ENCODE measurements around the gene CYBC1.

CYBC1 gene

DNA sequence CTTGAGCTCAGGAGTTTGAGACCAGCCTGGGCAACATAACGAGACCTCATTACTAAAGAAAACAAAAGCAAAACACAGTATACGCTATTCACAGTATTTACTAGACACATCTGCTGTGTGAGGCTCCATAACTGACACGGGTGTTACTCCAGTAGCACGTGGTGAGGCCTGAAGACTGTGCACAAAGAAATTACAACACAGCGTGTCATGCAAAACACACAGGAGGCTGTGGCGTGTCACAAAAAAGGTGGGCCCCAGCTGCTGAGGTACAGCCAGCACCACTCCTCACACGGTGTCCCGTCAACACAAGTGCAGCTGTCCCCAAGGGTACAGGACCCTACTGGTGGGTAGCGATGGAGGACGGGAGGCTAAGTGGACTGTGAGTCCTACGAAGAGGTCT lies 2.7 kb downstream of the CYBC1 start:
- DNase-seq (ENCODE audit: low spot score) = no peak

DNA sequence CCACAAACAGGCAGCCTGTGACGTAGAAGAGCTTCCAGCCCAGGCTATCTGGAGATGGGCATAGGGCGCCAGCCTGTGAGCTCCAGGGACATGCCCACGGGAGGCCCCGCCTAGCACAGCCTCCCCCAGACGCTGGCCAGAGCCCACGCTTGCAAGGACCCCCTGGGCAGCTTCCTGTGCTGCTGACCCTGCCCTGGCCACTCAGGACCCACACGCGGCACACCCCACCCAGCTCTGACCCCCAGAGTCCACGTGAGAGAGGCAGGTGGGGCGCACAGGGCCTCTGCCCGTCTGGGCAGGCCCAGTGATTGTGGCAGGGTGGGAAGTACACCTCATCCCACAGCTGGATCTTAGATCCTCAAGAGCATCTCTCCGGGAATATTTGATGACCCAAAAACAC lies 3.9 kb downstream of the CYBC1 start:
- no peak for DNase-seq (ENCODE audit: low spot score)

DNA sequence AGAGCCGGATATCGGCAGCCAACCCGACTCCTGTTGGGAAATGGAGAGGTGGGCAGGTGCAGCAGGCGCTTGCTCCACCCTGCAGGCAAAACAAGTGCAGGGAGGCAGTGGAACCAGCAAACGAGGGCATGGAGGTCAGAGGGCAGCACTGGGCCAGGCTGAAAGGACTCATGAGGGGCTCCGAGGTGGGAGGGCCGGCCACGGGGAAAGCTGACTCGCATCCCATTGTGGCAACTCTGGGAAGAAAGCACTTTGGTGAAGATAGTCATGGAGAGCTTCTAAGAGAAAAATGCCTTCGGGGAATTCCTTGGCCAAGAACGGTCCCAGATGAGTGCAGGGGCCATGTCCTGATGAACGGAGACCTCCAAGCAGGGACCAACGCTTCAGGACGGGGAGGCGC lies 4.4 kb downstream of the CYBC1 start:
- DNase-seq (ENCODE audit: low spot score) = no peak

DNA sequence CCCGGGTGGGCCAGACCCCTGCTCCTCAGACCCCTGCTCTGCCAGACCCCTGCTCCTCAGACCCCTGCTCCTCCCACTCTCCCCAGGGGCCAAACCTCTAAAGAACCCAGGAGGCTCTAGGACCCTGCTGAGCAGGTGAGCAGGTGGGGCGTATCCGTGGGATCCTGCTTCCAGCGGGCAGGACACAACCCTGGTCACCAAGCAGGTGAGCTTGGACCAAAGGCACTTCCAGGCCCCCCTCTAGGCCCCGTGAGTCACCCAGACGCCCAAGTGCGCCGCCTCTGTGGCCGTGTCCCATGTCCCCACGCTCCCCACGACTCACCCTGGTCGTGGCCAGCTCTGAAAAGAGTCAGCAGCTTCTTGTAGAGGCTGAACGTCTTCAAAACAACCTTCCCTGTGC lies 5.0 kb downstream of the CYBC1 start:
- DNase-seq (ENCODE audit: low spot score) = no peak

DNA sequence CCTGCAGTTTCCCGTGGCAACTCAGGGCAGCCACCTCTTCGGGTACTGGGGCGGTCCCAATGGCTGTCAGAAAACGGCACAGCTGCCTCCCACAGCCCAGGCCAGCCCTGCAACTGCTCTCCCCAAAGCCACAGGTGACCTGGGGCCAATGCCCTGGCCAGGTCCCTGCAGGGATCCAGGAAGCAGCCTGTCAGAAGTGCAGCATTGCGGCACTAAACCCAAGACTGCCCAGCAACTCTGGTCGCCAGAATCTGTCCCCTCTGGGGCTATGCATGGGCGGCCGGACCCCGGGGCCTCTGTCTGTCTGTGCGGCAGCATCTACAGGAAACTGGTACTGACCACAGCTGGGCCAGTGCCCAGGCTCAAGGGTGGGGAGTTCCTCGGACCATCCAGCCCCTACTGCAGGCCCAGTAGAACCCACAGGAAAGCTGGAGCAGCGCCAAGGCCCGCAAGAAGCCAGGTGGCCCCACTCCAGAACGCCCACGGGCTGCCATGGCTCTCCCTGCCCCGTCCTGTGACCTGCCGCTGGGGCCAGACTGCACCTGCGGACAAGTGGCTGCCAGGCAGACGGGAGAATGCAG lies 5.5 kb downstream of the CYBC1 start:
- DNase-seq (ENCODE audit: low spot score) = no peak

DNA sequence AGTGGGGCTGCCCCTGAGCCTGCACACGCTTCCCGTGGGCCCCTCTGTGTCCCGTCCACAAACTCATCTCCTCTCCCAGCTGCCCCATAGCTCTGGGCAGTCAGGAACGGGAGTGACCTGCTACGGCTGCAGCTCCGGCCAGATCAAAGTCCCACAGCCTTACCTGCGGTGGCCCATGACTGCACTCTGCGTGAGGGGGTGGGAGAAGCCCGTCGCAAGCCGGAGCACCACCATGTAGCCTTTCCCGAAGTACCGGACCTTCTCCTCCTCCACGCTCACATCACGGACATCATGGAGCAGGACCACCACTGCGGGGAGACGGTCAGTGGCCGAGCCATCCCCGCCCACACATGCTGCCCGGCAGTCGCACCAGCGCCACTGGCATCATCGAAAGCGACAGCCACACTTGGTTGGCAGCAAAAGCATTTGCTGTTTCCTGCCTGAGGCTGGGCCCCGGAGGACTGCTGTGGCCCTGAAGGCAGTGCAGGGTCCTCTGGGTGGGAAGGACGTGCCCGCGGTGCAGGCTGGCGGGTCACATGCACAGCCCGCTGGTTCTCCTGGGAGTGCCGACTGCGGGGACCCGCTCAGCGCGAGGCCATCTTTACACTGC lies 6.2 kb downstream of the CYBC1 start:
- no peak for DNase-seq (ENCODE audit: low spot score)

DNA sequence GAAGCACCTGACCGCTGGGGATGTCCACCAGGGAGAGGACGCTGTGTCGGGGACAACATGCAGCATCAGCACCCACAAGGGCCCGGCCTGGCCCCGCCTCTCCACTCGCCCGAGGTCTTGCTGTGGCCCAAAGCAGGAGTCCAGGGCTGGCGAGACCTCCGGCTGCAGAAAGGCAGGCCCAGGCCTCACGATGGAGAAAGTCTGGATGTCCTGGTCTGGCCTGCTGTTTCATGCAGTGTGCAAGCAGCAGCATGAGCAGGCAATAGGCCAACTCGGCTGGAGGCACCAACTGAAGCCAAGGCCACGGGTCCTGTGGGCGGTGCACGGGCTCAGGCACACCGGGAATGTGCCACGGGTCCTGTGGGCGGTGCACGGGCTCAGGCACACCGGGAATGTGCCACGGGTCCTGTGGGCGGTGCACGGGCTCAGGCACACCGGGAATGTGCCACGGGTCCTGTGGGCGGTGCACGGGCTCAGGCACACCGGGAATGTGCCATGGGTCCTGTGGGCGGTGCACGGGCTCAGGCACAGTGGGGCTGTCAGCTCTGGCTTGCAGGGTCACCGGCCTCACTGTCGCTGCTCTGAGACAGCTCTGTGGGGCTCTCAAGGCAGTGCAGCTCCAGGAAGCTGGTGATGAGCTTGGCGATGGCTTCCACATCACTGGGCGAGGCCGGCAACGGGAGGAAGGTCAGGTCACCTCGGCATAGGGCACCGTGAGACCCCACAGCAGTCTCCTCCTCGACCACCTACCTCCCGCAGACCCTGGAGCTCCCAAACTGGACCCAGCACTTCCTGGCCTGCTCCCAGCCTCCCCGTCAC lies 6.9 kb downstream of the CYBC1 start:
- no peak for DNase-seq (ENCODE audit: low spot score)

DNA sequence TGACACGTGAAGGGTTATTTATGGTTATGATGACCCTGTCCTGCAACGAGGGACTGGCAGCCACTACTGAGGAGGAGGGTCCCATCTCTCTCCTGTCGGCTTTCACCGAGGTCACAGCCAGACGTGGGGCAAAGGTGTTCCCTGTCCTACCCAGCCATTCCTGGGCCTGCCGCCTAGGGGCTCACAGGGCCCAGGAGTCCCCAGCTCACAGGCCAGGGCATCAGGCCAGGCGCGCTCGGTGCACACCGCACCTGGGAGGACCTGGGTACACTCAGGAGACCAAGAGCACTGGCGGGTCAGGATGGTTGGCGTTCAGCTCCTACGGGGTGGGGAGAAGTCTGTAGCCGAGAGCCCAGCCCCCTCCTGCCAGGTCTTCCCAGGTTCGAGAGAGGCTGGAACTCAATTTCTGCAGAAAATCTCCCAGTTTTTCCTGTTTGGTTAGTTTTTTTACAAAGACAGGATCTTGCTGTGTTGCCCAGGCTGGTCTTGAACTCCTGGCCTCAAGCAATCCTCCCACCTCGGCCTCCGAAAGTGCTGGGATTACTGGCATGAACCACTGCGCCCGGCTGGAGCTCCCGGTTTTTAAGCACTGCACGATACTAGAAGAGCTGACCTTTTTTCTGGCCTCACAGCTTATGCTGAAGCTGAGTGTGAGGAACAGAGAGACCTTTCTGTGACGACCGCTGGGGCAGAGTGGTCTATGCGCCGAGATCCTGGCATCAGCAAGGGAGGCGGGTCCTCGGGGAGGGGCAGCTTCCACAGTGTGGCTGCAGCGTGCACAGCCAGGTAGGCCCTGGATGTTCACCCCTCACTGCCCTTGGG lies 7.7 kb downstream of the CYBC1 start:
- DNase-seq (ENCODE audit: low spot score) = no peak

DNA sequence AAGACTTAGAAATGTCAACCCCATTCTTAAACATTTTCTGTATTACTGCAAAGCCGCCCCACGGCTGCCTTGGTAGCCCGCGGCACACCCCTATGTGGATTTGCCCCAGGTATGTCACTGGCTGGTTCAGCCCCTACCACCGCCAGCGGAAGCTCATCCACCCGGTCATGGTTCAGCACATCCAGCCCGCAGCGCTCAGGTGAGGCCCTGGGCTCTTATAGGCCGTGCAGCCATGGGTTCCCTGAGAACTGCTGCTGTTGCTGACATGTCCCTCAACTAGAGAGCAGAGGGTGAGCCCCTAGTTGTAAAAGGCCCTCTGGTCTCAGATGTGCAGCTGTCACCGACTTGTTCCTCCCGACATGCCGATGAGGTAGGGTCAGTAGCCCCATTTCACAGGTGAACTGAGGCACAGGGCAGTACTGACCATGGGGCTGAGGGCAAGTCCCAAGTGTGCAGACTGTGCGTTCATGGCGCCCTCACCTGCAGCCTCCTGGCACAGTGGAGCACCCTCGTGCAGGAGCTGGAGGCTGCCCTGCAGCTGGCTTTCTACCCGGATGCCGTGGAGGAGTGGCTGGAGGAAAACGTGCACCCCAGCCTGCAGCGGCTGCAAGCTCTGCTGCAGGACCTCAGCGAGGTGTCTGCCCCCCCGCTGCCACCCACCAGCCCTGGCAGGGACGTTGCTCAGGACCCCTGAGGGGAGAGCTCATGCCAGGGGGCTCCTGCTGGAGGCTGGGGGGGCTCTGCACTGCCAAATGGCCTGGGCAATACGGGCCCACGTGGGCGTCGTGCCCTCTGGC lies 8.7 kb downstream of the CYBC1 start:
- DNase-seq (ENCODE audit: low spot score) = no peak

DNA sequence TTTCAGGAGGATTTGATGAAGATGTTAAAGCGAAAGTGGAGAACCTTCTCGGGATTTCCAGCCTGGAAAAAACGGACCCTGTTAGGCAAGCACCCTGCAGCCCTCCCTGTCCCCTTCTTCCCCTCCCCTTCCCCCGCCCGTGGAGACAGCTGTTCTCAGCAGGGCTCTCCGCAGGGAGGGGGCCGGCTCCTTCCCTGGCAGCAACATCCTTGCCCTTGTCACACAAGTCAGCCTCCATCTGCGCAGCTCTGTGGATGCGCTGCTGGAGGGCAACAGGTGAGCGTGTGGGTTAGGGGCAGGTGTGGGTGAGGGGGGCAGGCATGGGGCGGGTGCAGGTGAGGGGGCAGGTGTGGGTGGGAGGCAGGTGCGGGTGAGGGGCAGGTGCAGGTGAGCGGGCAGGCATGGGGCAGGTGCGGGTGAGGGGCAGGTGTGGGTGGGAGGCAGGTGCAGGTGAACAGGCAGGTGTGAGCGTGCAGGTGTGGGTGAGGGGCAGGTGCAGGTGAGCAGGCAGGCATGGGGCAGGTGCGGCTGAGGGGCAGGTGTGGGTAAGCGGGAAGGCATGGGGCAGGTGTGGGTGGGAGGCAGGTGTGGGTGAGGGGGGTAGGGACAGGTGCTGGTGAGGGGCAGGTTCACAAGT lies 9.4 kb downstream of the CYBC1 start:
- no peak for DNase-seq (ENCODE audit: low spot score)

DNA sequence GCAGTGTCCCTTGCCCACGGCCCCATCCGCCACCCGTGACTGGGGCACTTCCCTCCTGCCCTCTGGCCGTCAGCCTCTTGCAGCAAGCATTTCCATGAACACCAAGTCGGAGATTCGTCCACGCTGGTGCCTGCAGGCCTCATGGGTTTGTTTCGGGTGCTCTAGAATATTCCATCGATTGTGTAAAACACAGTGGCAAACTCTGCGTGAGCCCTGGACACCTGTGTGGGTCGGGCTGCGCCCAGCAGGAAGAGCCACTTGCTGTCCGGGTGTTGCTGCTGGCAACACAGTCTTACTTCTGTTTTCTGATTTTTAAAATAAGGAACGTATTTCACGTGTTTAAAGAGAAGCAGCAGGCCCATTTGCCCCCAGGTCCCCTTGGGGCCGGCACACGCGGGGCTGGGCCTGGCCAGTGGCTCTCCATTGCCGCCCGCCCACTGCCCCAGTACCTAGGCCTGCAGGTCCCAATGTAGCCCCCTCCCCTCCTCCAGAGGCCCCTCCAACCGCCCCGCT lies 10.0 kb downstream of the CYBC1 start:
- DNase-seq (ENCODE audit: low spot score) = no peak

DNA sequence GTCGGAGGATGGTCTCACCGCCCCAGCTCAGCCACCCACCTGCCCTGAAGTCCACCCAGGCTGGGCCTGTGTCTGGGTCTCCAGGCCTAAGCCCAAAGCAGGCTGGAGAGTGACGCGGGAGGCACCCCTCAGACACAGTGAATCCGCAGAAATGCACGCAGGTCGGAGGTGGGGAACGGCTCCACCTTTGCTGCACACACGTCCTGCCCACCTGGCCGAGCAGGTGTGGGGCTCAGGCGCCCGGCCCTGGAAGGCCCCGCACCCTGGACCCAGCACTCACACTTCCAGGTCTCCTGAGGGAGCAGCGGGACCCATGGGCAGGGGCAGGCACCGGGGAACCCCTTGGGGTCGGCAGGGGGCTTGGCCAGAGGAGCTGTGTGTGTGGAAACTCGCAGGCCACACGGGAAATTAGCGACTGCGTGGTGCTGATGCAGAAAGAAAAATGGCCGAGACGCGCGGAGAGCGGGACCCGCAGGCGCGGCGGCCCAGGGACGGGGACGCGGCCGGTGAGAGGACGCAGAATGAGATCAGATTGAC lies 10.7 kb downstream of the CYBC1 start:
- no peak for DNase-seq (ENCODE audit: low spot score)

DNA sequence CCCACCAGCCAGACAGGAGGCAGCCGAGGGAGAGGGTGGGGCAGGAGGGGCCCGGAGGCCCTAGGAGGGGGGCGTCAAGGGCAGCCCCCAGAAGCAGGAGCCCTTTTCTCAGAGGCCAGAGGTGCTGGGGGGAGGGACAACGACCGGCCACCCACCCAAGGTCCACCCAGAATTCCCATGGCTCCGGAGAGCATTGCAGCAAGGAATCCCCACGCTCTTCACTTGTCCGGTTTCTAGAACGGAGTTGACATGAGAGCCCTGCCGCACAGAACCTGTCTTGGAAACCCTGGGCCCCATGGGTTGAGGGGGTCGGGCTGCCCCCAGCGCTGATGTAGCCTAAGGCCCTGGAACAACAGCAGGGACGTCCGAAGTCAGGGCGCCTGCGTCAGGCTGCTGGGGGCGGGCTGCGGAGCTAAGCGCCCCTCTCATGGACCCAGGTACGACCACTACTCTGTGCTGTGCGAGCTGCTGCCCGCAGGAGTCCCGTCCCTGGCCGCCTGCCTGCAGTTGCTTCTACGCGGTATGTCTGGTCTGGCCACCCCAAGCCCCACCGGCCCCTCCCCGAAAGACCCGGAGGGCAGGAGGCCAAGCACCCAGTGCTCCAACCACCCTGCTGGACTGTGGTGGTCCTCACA lies 11.2 kb downstream of the CYBC1 start:
- no peak for DNase-seq (ENCODE audit: low spot score)

DNA sequence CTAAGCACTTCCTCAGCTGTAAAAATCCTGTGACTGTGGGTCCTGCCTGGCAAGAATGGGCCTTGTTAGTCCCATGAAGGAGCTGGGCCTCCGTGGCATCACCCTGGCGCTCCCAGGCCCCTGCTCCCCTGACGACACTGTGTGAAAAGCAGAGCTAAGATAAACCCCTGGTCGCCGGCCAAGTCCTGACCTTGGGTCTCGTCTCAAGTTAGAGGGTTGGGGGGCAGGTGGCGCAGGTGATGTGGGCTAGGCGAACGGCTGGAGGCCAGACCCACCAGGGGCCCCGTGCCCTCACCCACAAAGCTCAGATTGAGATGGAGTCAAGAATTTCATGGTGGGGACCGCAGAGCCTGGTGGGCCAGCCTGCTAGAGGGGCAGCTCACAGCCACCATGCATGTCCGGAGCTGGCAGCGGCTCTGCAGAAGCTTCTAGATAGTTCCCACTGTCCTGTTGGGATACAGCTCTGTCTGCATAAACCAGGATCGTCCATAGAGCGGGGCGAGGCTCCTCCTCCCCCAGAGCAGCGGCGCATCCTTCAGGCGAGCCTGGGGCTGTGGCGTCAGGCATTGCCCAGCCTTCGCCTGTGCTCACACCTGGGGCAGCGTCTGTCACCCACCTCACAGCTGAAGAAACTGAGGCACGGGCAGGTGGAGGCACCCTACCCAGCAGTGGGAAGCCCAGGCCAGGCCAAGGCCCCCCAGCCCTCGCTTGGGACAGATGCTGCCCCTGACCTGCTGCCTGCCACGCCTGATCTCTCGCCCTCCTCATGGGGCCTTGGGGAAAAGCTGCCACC lies 12.0 kb downstream of the CYBC1 start:
- DNase-seq (ENCODE audit: low spot score) = no peak

DNA sequence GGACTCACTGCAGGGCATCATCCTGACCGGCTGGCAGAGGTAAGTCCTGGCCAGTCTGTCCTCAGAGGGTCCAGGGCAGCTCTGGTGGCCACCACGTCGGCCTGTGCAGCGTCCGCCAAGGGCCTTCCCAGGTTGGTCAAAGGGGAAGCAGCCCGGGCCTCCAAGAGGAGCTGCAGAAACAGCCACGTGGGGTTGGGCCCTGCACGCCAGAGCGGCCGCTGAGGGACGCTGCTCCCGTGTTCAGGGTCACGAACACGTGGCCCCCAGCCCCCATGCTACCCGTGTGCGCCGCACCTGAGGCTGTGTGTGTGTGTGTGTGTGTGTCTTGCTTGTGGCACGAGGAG lies 13.3 kb downstream of the CYBC1 start:
- DNase-seq (ENCODE audit: low spot score) = no peak

DNA sequence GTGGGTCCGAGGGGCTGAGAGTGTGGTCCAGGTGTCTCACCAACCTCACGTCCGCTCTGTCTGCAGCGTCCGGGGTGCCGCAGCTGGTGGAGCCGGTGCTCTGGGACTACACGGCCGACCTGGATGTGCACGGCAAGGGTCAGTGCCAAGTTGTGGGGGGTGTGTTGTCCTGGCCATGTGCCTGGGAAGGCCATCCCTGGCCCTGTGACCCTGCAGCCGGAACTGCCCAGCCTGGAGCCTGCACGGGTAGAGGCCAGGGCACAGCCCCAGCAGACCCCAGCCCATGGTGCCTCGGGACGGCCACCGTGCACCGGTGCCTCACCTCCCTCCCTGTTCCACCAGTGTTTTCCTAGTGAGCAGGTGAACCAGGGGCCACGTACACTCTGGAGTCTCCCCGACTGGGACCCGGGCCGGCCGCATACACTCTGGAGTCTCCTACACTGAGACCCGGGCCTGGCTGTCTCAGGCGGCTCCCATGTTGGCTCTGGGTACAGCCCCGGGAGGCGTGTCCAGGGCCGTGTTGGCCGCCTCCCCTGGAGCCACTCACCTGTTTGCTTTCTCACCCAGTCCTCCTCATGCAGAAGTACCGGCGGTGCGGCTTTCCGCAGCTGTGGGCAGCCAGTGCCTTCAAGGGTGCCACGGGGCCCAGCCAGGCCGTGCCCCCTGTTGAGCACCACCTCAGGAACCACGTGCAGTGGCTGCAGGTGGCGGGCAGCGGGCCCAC lies 13.8 kb downstream of the CYBC1 start:
- no peak for DNase-seq (ENCODE audit: low spot score)

DNA sequence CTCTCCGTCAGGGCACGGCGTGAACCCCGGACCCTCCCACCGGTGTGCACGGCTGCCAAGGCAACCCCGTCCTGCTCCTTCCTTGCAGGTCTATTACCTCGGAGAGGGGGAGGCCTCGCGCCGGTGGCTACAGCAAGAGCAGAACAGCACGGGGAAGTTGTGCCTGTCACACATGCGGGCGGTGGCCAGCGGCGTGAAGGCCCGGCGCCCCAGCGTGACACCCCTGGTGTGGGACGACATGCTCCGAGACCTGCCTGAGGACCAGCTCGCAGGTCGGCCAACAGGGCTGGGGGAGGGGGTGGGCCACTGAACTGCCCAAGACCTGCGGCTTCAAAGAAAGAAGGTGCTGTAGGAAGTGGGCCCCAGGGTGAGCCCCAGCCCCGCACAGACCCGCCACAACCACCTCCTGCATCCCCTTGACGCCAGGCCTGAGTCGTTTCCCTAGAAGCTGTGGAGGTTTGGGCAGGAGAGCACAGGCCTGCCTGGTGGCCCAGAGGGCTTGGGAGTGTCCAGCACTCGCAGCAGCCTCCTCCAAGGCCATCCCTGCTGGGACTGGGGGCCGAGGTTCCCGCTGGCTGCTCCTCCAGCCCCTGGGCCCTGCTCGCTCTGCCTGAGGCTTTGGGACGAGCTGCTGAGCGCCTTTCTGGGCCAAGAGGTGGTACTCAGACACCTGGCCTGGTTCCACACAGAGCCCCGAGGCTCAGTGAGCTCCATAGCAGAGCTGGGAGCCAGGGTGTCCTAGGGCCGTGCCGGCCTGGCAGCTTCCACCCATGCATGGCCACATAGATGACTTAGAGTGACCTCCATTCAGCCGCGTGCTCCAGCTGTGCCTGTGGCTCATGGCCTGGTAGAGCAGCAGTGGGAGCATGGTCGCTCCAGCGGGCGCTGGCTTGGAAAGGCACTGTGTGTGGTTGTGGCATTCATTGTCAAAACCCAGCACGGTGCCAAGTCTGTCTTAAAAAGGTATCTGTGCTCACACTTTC lies 14.7 kb downstream of the CYBC1 start:
- DNase-seq (ENCODE audit: low spot score) = no peak

DNA sequence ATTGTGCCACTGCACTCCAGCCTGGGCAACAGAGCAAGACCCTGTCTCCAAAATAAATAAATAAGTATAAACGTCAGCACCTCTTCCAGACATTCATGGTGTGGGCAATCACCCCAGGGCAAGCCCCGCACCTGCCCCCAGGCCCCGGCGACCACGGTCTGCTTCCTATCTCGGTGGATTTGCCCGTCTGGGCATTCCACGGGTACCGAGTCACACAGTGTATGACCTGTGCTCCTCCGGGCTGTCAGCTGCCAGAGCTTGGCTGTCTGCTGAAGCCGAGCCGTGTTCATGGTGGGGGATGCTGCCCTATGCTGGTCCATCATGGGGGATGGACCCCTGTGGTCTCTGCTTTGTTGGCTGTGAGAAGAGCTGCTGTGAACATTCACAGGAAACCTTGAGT lies 15.4 kb downstream of the CYBC1 start:
- DNase-seq (ENCODE audit: low spot score) = no peak

Data from COLO829 (cell line).